Neural cell (in vitro differentiated cells): ENCODE results near the gene AGBL3. TPM values are rescaled to one million over a fixed set of nuclear protein-coding genes. Genes with fewer than 3 reads are reported as not detected.

Experiments used
- H2AFZ ChIP-seq: fragments of 200-600, 300-800 bp; sonication (generic), shearing (Covaris generic); 2 replicates; pipeline ENCODE4 v1.6.0; 2014; ENCODE audit warnings: low read depth, mild to moderate bottlenecking, antibody characterized with exemption, low read length, moderate library complexity
- H3F3A ChIP-seq: fragments of 200-600 bp; shearing (Covaris generic); 2 replicates; pipeline ENCODE4 v1.6.1; 2016; ENCODE audit warnings: mild to moderate bottlenecking, moderate library complexity, mixed read lengths, antibody characterized with exemption, low read length; ENCODE audit not compliant: insufficient read depth, poor library complexity, severe bottlenecking
- H3K27ac ChIP-seq: fragments of 200-600, 300-800 bp; sonication (generic), shearing (Covaris generic); 2 replicates; pipeline ENCODE4 v1.5.1; 2014; ENCODE audit warnings: mild to moderate bottlenecking, low read length, moderate library complexity
- H3K27me3 ChIP-seq: fragments of 300-800, 200-600 bp; sonication (generic), shearing (Covaris generic); 2 replicates; pipeline ENCODE4 v1.6.0; 2014; ENCODE audit warnings: mild to moderate bottlenecking, low read depth, low read length, moderate library complexity; ENCODE audit not compliant: insufficient read depth
- H3K36me3 ChIP-seq: fragments of 300-800, 200-600 bp; sonication (generic), shearing (Covaris generic); 2 replicates; pipeline ENCODE4 v1.5.1; 2014; ENCODE audit warnings: mild to moderate bottlenecking, antibody characterized with exemption, low read length, moderate library complexity; ENCODE audit not compliant: insufficient read depth
- H3K4me2 ChIP-seq: fragments of 300-800, 200-600 bp; sonication (generic), shearing (Covaris generic); 2 replicates; pipeline ENCODE4 v1.6.0; 2014; ENCODE audit warnings: mild to moderate bottlenecking, low read length
- H3K4me3 ChIP-seq: fragments of 300-800, 200-600 bp; sonication (generic), shearing (Covaris generic); 2 replicates; pipeline ENCODE4 v1.5.1; 2014; ENCODE audit warnings: mild to moderate bottlenecking, low read length, moderate library complexity
- H3K79me2 ChIP-seq: fragments of 200-600 bp; shearing (Covaris generic); replicated peaks from 2 replicates; pipeline ENCODE4 v1.6.0; 2014; ENCODE audit warnings: mild to moderate bottlenecking, low read length, moderate library complexity; ENCODE audit not compliant: insufficient read depth
- H3K9ac ChIP-seq: fragments of 300-800, 200-600 bp; sonication (generic), shearing (Covaris generic); 2 replicates; pipeline ENCODE4 v1.6.1; 2016; ENCODE audit warnings: mild to moderate bottlenecking, low read length, mixed read lengths
- H3K9me2 ChIP-seq: fragments of 200-600 bp; shearing (Covaris generic); 2 replicates; pipeline ENCODE4 v1.6.1; 2016; ENCODE audit warnings: mild to moderate bottlenecking, low read length, mixed read lengths; ENCODE audit not compliant: insufficient read depth
- H3K9me3 ChIP-seq: fragments of 200-600, 300-800 bp; sonication (generic), shearing (Covaris generic); 2 replicates; pipeline ENCODE4 v1.6.1; 2016; ENCODE audit warnings: mild to moderate bottlenecking, mixed run types, low read length, moderate library complexity, mixed read lengths
- H4K20me1 ChIP-seq: fragments of 200-600 bp; shearing (Covaris generic); 2 replicates; pipeline ENCODE4 v1.6.1; 2016; ENCODE audit warnings: mild to moderate bottlenecking, mixed run types; ENCODE audit not compliant: insufficient read depth
- CTCF ChIP-seq: fragments of 450-650 bp; IDR thresholded peaks from 2 replicates; pipeline ENCODE4 v1.5.1; 2014; ENCODE audit warnings: antibody characterized with exemption, mild to moderate bottlenecking, moderate library complexity; ENCODE audit not compliant: poor library complexity, severe bottlenecking
- EP300 ChIP-seq: fragments of 450-650 bp; conservative IDR thresholded peaks from 2 replicates; pipeline ENCODE4 v1.6.1; 2014; ENCODE audit warnings: antibody characterized with exemption, mild to moderate bottlenecking, moderate library complexity; ENCODE audit not compliant: poor library complexity, severe bottlenecking
- EZH2 ChIP-seq: fragments of 200-600, 300-800 bp; shearing (Covaris generic), sonication (generic); IDR thresholded peaks from 2 replicates; pipeline ENCODE4 v1.6.1; 2014; ENCODE audit warnings: antibody characterized with exemption, low read length, borderline replicate concordance, mild to moderate bottlenecking; ENCODE audit not compliant: insufficient read depth, poor library complexity, severe bottlenecking
- MXI1 ChIP-seq: fragments of 450-650 bp; conservative IDR thresholded peaks from 2 replicates; pipeline ENCODE4 v1.6.1; 2014; ENCODE audit warnings: antibody characterized with exemption, mild to moderate bottlenecking; ENCODE audit not compliant: poor library complexity, severe bottlenecking
- POLR2AphosphoS5 ChIP-seq: IDR thresholded peaks from 2 replicates; pipeline ENCODE4 v1.6.1; 2012
- RAD21 ChIP-seq: fragments of 450-650 bp; conservative IDR thresholded peaks from 2 replicates; pipeline ENCODE4 v1.6.1; 2014; ENCODE audit warnings: antibody characterized with exemption, mild to moderate bottlenecking, moderate library complexity
- SMC3 ChIP-seq: fragments of 450-650 bp; conservative IDR thresholded peaks from 2 replicates; pipeline ENCODE4 v1.6.1; 2014; ENCODE audit warnings: antibody characterized with exemption, mild to moderate bottlenecking, moderate library complexity; ENCODE audit not compliant: poor library complexity
- TAF1 ChIP-seq: IDR thresholded peaks from 2 replicates; pipeline ENCODE4 v1.6.1; 2012; ENCODE audit warnings: low read depth
- polyA plus RNA-seq: library from polyadenylated mRNA; depleted of rRNA; stranded (reverse); fragments of >200 nt; gene quantifications from 2 replicates; pipeline ENCODE4 v1.2.3, GENCODE V29; 2014
- TF ChIP-seq, protein P1 (sequence below): IDR thresholded peaks from 2 replicates; pipeline ENCODE4 v1.6.1; 2012; ENCODE audit warnings: borderline replicate concordance

The AGBL3 gene
- polyA plus RNA-seq, 1 donor from 2014 or later: 9.5 TPM

- Histone ChIP-seq H3K27me3 (no peaks in the 10 kb centered on the region), H3K27ac (no peak overlapping the region), H3K9ac (no peak overlapping the region), H3K4me2 (no peak overlapping the region), H3K36me3 (no peaks in the 10 kb centered on the region), H3K79me2 (no peaks in the 10 kb centered on the region), H2AFZ (no peak overlapping the region), H3F3A (no peaks in the 10 kb centered on the region), H3K9me3 (no peaks in the 10 kb centered on the region), H3K9me2 (no peaks in the 10 kb centered on the region), H4K20me1 (no peaks in the 10 kb centered on the region), H3K4me3 (no peak overlapping the region)
- TF ChIP-seq POLR2AphosphoS5 (no peak), CTCF (no peak), EP300 (no peak), MXI1 (no peak), TAF1 (no peak), EZH2 (no peak), RAD21 (no peak), SMC3 (no peak)
- TF ChIP-seq, protein P1, sequence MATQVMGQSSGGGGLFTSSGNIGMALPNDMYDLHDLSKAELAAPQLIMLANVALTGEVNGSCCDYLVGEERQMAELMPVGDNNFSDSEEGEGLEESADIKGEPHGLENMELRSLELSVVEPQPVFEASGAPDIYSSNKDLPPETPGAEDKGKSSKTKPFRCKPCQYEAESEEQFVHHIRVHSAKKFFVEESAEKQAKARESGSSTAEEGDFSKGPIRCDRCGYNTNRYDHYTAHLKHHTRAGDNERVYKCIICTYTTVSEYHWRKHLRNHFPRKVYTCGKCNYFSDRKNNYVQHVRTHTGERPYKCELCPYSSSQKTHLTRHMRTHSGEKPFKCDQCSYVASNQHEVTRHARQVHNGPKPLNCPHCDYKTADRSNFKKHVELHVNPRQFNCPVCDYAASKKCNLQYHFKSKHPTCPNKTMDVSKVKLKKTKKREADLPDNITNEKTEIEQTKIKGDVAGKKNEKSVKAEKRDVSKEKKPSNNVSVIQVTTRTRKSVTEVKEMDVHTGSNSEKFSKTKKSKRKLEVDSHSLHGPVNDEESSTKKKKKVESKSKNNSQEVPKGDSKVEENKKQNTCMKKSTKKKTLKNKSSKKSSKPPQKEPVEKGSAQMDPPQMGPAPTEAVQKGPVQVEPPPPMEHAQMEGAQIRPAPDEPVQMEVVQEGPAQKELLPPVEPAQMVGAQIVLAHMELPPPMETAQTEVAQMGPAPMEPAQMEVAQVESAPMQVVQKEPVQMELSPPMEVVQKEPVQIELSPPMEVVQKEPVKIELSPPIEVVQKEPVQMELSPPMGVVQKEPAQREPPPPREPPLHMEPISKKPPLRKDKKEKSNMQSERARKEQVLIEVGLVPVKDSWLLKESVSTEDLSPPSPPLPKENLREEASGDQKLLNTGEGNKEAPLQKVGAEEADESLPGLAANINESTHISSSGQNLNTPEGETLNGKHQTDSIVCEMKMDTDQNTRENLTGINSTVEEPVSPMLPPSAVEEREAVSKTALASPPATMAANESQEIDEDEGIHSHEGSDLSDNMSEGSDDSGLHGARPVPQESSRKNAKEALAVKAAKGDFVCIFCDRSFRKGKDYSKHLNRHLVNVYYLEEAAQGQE: no peak
Measured at GRCh38 chr7:135150072-135150782, 163.9 kb downstream of the AGBL3 start.

DNA sequence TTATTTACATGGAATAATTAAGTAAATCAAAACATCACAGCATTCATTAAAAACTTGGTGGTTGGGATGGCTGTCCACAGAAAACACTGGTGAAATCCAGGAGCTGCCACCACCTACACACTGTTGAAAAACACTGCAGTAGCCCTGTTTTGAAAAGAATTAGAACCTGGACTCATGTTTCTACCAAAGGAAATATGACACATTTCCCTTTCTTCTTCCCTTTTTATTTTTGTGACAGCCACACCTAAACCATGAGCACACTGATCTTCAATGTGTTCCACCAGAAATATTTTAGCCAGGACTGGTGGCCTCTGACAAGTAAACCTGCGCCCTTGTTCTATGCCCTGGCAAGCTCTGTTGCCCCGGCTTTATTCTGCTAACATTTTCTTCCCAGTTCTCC is 164.8 kb downstream of the AGBL3 start:
- H3K9me3 ChIP-seq: no peaks in the 10 kb centered on the region
- H4K20me1 ChIP-seq: no peaks in the 10 kb centered on the region
- no peaks in the 10 kb centered on the region for H3K79me2 ChIP-seq
- H2AFZ ChIP-seq: no peak overlapping the region
- H3K9me2 ChIP-seq: no peaks in the 10 kb centered on the region
- H3K27ac ChIP-seq: no peak overlapping the region
- H3K36me3 ChIP-seq: no peaks in the 10 kb centered on the region
- H3K4me2 ChIP-seq: no peak overlapping the region
- H3F3A ChIP-seq: no peaks in the 10 kb centered on the region
- no peaks in the 10 kb centered on the region for H3K27me3 ChIP-seq
- H3K9ac ChIP-seq: no peak overlapping the region
- H3K4me3 ChIP-seq: no peak overlapping the region
- TF ChIP-seq EZH2 (no peak), POLR2AphosphoS5 (no peak), CTCF (no peak), MXI1 (no peak), SMC3 (no peak), TAF1 (no peak), EP300 (no peak), RAD21 (no peak)
- TF ChIP-seq, protein P1: no peak
